Mesangial cell (primary cell): ENCODE results near the gene PRMT3. TPM values are rescaled to one million over a fixed set of nuclear protein-coding genes. Genes with fewer than 3 reads are reported as not detected.

Source experiments
- total RNA-seq: library from RNA; depleted of rRNA; stranded (reverse); fragments of >200 nt; gene quantifications from 2 replicates; pipeline ENCODE4 v1.2.3, GENCODE V29; 2015

Gene PRMT3
- total RNA-seq: 11.5 and 17.9 TPM in 2 replicates

GRCh38 chr11:20387261-20388095 lies at the start of gene PRMT3:
Gene PRMT3 (plus strand): TSS chr11:20387716. CDS start chr11:20387747, 31 bp downstream.

GRCh38 chr11:20363500-20364340 lies 23.8 kb upstream of the PRMT3 start, which contains the start of gene HTATIP2:
Gene HTATIP2 (plus strand): TSS chr11:20363714. CDS start chr11:20364238, 524 bp downstream.

Other genes starting within 250 kb of the PRMT3 start
- not detected in 2 replicates for gene DBX1, start 227.2 kb upstream of the PRMT3 start, total RNA-seq
- gene HTATIP2, start 24.0 kb upstream of the PRMT3 start, total RNA-seq: 30.8 and 35.7 TPM in 2 replicates
- not detected in 2 replicates for gene SLC6A5, start 211.9 kb downstream of the PRMT3 start, total RNA-seq